Ovary (tissue), 3 donors: Measurements from ENCODE around the gene COX10.

Experiments used
- POLR2A ChIP-seq: fragments of 450-650 bp; IDR thresholded peaks from one replicate; pipeline ENCODE4 v1.6.1; 2017; ENCODE audit warnings: antibody characterized with exemption, mild to moderate bottlenecking, moderate library complexity
- TF ChIP-seq, protein P1 (sequence below), 3 donors: fragments of 450-650 bp in 2 of 3; fragments of 200-600 bp in 1 of 3; IDR thresholded peaks; one replicate each; pipeline versions ENCODE4 v1.5.1 to v1.8.0; 2016 to 2022; ENCODE audit warnings: antibody characterized with exemption in 3 of 3, mild to moderate bottlenecking in 1 of 3
- donor health status: DM: no; HTN: no; CAD: no.

GRCh38 chr17:14199601-14200000 lies 130.3 kb downstream of the COX10 start:
- TF ChIP-seq, protein P1, sequence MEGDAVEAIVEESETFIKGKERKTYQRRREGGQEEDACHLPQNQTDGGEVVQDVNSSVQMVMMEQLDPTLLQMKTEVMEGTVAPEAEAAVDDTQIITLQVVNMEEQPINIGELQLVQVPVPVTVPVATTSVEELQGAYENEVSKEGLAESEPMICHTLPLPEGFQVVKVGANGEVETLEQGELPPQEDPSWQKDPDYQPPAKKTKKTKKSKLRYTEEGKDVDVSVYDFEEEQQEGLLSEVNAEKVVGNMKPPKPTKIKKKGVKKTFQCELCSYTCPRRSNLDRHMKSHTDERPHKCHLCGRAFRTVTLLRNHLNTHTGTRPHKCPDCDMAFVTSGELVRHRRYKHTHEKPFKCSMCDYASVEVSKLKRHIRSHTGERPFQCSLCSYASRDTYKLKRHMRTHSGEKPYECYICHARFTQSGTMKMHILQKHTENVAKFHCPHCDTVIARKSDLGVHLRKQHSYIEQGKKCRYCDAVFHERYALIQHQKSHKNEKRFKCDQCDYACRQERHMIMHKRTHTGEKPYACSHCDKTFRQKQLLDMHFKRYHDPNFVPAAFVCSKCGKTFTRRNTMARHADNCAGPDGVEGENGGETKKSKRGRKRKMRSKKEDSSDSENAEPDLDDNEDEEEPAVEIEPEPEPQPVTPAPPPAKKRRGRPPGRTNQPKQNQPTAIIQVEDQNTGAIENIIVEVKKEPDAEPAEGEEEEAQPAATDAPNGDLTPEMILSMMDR (IDR thresholded peaks at IDR 0.05): no peak
- no peak for TF ChIP-seq POLR2A
